PFSK-1 (cell line): Measurements from ENCODE around the gene NPHP4.

ENCODE experiments used
- FOXP2 ChIP-seq: optimal IDR thresholded peaks from 2 replicates; pipeline ENCODE3; 2011; ENCODE audit warnings: borderline replicate concordance, control low read depth, inconsistent platforms; ENCODE audit not compliant: insufficient read depth; ENCODE audit errors: extremely low read length, extremely low read depth
- POLR2AphosphoS5 ChIP-seq: IDR thresholded peaks from 2 replicates; pipeline ENCODE4 v1.6.1; 2012; ENCODE audit warnings: low read depth, mild to moderate bottlenecking, control low read depth, low read length, moderate library complexity
- REST ChIP-seq, 2 experiments: IDR thresholded peaks; 2 replicates each; pipeline versions ENCODE4 v1.6.1 to v1.8.0; 2011 to 2012; ENCODE audit warnings: low read depth in 2 of 2, low read length in 2 of 2, control low read depth in 1 of 2, inconsistent platforms in 1 of 2, mild to moderate bottlenecking in 1 of 2, moderate library complexity in 1 of 2; ENCODE audit not compliant: insufficient read depth in 1 of 2
- SIN3A ChIP-seq: IDR thresholded peaks from 2 replicates; pipeline ENCODE4 v1.6.1; 2012; ENCODE audit warnings: mild to moderate bottlenecking, low read length, moderate library complexity, borderline replicate concordance; ENCODE audit not compliant: insufficient read depth
- TAF1 ChIP-seq: IDR thresholded peaks from 2 replicates; pipeline ENCODE4 v1.6.1; 2012; ENCODE audit warnings: low read length, control low read depth, borderline replicate concordance; ENCODE audit not compliant: insufficient read depth

GRCh38 chr1:5966543-5967205, 25.6 kb downstream of the NPHP4 start:
- TF ChIP-seq SIN3A (no peak), POLR2AphosphoS5 (no peak), TAF1 (no peak), REST (IDR thresholded peaks at IDR 0.05; ENCODE audit: insufficient read depth in 1 of 2, low read depth in 2 of 2, low read length in 2 of 2) (no peak), FOXP2 (no peak)
